ENCODE data around the gene FSTL4.

DNA sequence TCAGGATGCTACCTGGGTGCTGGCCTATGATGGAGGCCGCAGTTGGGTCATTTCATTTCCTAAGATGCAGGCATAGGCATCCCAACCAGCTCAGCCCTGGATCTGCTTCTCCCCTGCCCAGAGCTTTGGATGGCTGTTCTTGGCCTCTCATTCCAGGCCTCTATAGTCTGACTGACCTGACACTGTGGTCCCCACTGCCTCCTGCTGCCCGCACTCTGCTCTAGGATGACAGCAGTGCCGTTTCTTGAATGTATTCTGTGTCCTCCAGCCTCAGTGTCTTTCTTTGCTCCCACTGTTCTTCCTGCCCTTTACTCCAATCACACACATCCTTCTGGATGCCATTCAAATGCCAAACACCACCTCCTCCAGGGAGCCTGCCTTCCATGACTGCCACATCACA lies 324.8 kb downstream of the FSTL4 start:
- TF ChIP-seq, protein P1, sequence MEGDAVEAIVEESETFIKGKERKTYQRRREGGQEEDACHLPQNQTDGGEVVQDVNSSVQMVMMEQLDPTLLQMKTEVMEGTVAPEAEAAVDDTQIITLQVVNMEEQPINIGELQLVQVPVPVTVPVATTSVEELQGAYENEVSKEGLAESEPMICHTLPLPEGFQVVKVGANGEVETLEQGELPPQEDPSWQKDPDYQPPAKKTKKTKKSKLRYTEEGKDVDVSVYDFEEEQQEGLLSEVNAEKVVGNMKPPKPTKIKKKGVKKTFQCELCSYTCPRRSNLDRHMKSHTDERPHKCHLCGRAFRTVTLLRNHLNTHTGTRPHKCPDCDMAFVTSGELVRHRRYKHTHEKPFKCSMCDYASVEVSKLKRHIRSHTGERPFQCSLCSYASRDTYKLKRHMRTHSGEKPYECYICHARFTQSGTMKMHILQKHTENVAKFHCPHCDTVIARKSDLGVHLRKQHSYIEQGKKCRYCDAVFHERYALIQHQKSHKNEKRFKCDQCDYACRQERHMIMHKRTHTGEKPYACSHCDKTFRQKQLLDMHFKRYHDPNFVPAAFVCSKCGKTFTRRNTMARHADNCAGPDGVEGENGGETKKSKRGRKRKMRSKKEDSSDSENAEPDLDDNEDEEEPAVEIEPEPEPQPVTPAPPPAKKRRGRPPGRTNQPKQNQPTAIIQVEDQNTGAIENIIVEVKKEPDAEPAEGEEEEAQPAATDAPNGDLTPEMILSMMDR (IDR thresholded peaks at IDR 0.05; ENCODE audit: poor library complexity): peak; percentile 61
- TF ChIP-seq EZH2 (IDR thresholded peaks at IDR 0.05; ENCODE audit: borderline replicate concordance) (no peak), EZH2phosphoT487 (IDR thresholded peaks at IDR 0.05; ENCODE audit: low read depth, severe bottlenecking, unreplicated experiment) (no peak)
